ENCODE measurements around the gene ARAP1.

DNA sequence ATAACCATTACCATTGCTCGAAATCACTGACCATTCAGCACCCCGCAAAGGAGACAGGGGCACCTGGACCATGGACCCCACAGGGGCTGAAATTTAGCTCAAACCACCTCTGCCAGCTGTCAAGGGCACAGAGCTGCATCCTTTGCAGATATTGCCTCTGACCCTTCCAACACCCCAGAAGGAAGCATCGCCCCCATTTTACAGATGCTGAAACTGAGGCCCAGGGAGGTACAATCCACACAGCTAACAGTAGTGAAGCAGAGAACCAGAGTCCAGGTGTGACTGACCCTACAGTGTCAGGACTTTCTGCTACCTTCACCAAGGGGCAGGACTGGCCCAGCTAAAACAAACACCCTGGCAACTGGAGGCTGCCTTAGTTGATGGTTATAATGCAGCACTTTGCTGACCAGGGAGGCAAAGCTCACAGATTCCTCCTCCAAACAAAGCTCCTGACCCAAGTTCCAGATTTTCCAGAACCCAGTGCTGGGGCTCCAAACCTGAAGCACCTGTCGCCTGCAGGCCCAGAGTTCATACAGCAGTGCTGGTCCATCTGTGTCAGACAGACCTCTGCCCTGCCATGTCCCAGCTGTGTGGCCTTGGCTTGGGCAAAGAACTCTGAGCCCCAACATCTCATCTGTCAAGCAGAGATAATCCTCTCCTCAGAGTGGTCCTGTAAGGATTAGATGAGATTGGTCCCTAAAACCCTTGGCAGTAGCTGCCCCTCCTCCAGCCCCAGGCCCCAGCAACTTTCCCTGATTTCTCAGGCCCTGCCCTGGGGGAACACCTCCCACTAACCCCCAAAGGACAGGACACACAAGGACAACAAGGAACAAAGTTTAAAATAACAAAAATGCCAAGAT lies 15.2 kb upstream of the ARAP1 start:
- TF ChIP-seq, protein P1, sequence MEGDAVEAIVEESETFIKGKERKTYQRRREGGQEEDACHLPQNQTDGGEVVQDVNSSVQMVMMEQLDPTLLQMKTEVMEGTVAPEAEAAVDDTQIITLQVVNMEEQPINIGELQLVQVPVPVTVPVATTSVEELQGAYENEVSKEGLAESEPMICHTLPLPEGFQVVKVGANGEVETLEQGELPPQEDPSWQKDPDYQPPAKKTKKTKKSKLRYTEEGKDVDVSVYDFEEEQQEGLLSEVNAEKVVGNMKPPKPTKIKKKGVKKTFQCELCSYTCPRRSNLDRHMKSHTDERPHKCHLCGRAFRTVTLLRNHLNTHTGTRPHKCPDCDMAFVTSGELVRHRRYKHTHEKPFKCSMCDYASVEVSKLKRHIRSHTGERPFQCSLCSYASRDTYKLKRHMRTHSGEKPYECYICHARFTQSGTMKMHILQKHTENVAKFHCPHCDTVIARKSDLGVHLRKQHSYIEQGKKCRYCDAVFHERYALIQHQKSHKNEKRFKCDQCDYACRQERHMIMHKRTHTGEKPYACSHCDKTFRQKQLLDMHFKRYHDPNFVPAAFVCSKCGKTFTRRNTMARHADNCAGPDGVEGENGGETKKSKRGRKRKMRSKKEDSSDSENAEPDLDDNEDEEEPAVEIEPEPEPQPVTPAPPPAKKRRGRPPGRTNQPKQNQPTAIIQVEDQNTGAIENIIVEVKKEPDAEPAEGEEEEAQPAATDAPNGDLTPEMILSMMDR (IDR thresholded peaks at IDR 0.05), result no peak
- no peak for TF ChIP-seq EZH2phosphoT487 (IDR thresholded peaks at IDR 0.05)
